ENCODE data around the gene GNG2. TPM values are rescaled to one million over a fixed set of nuclear protein-coding genes. Genes with fewer than 3 reads are reported as not detected.

Gene GNG2
- total RNA-seq, 2 experiments from 2014 or later: 24.0 to 32.0 TPM

DNA sequence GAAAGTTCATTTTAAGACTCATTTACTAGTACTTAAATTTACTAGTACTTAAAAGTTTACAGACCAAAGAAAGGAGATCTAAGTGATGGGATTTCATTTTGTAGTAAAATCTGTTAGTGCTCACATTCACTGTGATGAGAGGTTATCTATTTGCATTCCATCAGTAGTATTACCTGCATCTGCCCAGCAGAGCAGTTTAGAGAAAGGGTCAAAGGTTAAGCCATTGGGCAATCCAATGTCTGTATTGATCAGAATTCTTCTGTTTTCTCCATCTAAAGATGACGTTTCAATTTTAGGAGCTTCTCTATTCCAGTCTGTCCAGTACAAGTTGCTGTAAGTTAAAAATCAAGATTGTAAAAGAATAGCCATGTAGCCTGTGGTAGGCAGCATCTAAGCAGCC, 147.2 kb downstream of the GNG2 start:
- Histone ChIP-seq H2AFZ (ENCODE audit: low read length) (no peak overlapping the region), H3K27ac (ENCODE audit: low read depth, low read length, poor library complexity, severe bottlenecking) (no peak overlapping the region), H3K9me3 (ENCODE audit: low read length) (no peaks in the 10 kb centered on the region), H4K20me1 (ENCODE audit: insufficient read depth, low read length) (no peaks in the 10 kb centered on the region), H3K4me2 (ENCODE audit: low read length) (no peak overlapping the region), H3K36me3 (ENCODE audit: insufficient read depth, low read length) (peaks cover 91% of the 10 kb centered on the region), H3K9me2 (ENCODE audit: insufficient read depth, low read length) (no peaks in the 10 kb centered on the region), H3K4me3 (ENCODE audit: low read depth, low read length, poor library complexity, severe bottlenecking) (no peak overlapping the region), H3K79me2 (ENCODE audit: insufficient read depth, low read depth, low read length) (no peaks in the 10 kb centered on the region), H3K4me1 (ENCODE audit: insufficient read depth, low read length, poor library complexity, severe bottlenecking) (no peaks in the 10 kb centered on the region)
- no TSS peak for BruUV-seq (replicated peaks)
- DNase-seq (ENCODE audit: low spot score): no peak
- TF ChIP-seq EZH2phosphoT487 (IDR thresholded peaks at IDR 0.05; ENCODE audit: borderline replicate concordance, low read depth, low read length) (no peak), CTCF (conservative IDR thresholded peaks at IDR 0.05; ENCODE audit: low read length) (no peak)
- ChIA-PET CTCF (ENCODE audit: unreplicated experiment) (no interaction called here), POLR2A (interaction anchor here (2.5 kb wide), 1 partner anchor 13 kb away, joined by 15 read pairs; no protein-coding TSS in a partner anchor)
- intact Hi-C loops (cut with micrococcal nuclease; ENCODE audit: unreplicated experiment): no loop called here

DNA sequence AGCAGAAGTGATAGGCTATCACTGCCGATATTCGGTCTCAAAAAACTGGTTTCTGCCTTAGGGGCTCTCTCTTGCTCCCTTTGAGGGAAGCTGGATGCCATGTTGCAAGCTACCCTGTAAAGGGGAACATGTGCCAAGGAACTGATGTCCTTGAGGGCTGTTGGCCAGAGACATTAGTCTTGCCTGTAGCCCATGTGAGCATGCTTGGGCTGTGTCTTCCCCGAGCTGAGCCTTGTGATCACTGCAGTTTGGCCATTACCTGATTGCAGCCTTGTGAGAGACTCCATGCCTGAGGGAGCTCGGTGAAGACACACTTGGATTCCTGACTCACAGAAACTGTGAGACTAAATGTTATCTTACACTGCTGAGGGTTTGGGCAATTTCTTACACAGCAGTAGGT, 147.7 kb downstream of the GNG2 start:
- no peaks in the 10 kb centered on the region for H3K4me1 ChIP-seq (ENCODE audit: insufficient read depth, low read length, poor library complexity, severe bottlenecking)
- H3K9me3 ChIP-seq (ENCODE audit: low read length): no peaks in the 10 kb centered on the region
- DNase-seq (ENCODE audit: low spot score): no peak
- no peaks in the 10 kb centered on the region for H3K79me2 ChIP-seq (ENCODE audit: insufficient read depth, low read depth, low read length)
- no peak overlapping the region for H3K27ac ChIP-seq (ENCODE audit: low read depth, low read length, poor library complexity, severe bottlenecking)
- BruUV-seq (replicated peaks): no TSS peak
- POLR2A ChIA-PET: no interaction called here
- peaks cover 89% of the 10 kb centered on the region for H3K36me3 ChIP-seq (ENCODE audit: insufficient read depth, low read length)
- no peaks in the 10 kb centered on the region for H4K20me1 ChIP-seq (ENCODE audit: insufficient read depth, low read length)
- CTCF ChIA-PET (ENCODE audit: unreplicated experiment): no interaction called here
- intact Hi-C loops (cut with micrococcal nuclease; ENCODE audit: unreplicated experiment): no loop called here
- no peak overlapping the region for H3K4me3 ChIP-seq (ENCODE audit: low read depth, low read length, poor library complexity, severe bottlenecking)
- H2AFZ ChIP-seq (ENCODE audit: low read length): no peak overlapping the region
- H3K4me2 ChIP-seq (ENCODE audit: low read length): no peak overlapping the region
- no peaks in the 10 kb centered on the region for H3K9me2 ChIP-seq (ENCODE audit: insufficient read depth, low read length)
- TF ChIP-seq EZH2phosphoT487 (IDR thresholded peaks at IDR 0.05; ENCODE audit: borderline replicate concordance, low read depth, low read length): no peak
- no peak for TF ChIP-seq CTCF (conservative IDR thresholded peaks at IDR 0.05; ENCODE audit: low read length)

GRCh38 chr14:52010173-52010693, 149.8 kb downstream of the GNG2 start:
- no peak for TF ChIP-seq CTCF (conservative IDR thresholded peaks at IDR 0.05; ENCODE audit: low read length)
- TF ChIP-seq EZH2phosphoT487 (IDR thresholded peaks at IDR 0.05; ENCODE audit: borderline replicate concordance, low read depth, low read length): no peak
- Histone ChIP-seq H3K4me1 (ENCODE audit: insufficient read depth, low read length, poor library complexity, severe bottlenecking) (no peaks in the 10 kb centered on the region), H3K79me2 (ENCODE audit: insufficient read depth, low read depth, low read length) (no peaks in the 10 kb centered on the region), H3K9me3 (ENCODE audit: low read length) (no peaks in the 10 kb centered on the region), H4K20me1 (ENCODE audit: insufficient read depth, low read length) (no peaks in the 10 kb centered on the region), H3K9me2 (ENCODE audit: insufficient read depth, low read length) (no peaks in the 10 kb centered on the region), H3K27ac (ENCODE audit: low read depth, low read length, poor library complexity, severe bottlenecking) (no peak overlapping the region), H3K4me3 (ENCODE audit: low read depth, low read length, poor library complexity, severe bottlenecking) (no peak overlapping the region), H3K4me2 (ENCODE audit: low read length) (no peak overlapping the region), H2AFZ (ENCODE audit: low read length) (no peak overlapping the region), H3K36me3 (ENCODE audit: insufficient read depth, low read length) (peaks cover 68% of the 10 kb centered on the region)
- intact Hi-C loops (cut with micrococcal nuclease; ENCODE audit: unreplicated experiment): no loop called here
- POLR2A ChIA-PET: interaction anchor here (1.2 kb wide), 1 partner anchor 19 kb away, joined by 4 read pairs; no protein-coding TSS in a partner anchor
- no peak for DNase-seq (ENCODE audit: low spot score)
- no TSS peak for BruUV-seq (replicated peaks)
- CTCF ChIA-PET (ENCODE audit: unreplicated experiment): no interaction called here

Measured in OCI-LY7 (cell line).